ENCODE measurements around the gene PRKCD.
A peak's percentile ranks its signal among the peaks of the same experiment; 100 is the strongest.

Gene PRKCD

DNA sequence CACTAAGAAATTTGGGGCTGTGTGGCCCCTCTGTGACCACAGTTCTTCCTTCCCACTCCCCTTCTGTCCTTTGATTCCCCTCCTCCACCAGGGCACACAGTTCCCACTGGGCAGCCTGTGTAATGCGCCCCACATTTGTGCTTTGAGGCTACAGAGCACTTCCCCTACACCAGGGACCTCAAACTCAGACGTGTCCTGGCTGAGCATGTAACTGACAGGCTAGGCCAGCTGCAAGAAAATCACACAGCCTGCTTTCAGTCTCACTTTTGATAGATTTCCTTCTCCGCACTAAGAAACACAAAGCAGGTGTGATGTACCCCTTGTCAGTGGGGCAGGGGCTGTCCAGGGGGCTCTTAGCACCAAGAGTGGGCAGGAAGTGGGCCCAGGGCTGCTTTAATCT, 29.6 kb downstream of the PRKCD start:
- DNase-seq (ENCODE audit: low spot score): peak; percentile 55

DNA sequence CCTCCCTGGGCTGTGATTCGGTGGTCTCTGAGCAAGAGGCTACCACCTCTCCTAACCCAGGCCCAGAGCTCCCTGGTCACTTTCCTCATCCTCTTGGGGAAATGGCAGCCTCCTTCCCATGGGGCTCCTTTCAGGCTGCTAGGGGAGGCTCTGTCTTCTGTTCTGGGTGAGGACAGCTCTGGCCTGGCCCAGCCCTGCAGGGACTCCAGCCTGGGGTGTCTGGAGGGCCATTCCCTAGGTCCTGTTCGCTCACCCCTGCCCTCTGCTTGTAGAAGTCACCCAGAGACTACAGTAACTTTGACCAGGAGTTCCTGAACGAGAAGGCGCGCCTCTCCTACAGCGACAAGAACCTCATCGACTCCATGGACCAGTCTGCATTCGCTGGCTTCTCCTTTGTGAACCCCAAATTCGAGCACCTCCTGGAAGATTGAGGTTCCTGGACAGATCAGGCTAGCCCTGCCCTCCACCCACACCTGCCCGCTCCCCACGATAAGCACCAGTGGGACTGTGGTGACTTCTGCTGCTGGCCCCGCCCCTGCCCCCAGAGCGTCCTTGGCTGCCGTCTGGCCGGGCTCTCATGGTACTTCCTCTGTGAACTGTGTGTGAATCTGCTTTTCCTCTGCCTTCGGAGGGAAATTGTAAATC, 30.9 kb downstream of the PRKCD start:
- peak; percentile 41 for DNase-seq (ENCODE audit: low spot score)

DNA sequence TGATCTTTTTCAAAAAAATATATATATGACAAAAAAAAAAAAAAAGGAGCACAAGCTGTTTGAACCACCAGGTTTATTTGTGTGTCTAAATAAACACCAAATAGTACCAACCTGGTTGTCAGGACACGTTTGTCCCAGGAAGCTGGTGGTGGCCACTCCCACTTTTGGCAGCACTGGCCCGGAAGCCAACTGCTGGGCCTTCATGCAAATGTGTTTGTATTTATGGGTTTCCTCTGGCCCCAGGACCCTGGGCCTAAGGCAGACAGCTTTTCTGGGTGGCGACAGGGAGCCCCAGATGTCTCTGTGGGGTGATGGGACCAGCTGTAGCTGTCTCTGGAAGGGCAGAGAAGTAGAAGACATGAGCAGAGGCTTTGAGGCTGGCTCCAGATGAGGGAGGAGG, 31.6 kb downstream of the PRKCD start:
- DNase-seq (ENCODE audit: low spot score): peak; percentile 64

DNA sequence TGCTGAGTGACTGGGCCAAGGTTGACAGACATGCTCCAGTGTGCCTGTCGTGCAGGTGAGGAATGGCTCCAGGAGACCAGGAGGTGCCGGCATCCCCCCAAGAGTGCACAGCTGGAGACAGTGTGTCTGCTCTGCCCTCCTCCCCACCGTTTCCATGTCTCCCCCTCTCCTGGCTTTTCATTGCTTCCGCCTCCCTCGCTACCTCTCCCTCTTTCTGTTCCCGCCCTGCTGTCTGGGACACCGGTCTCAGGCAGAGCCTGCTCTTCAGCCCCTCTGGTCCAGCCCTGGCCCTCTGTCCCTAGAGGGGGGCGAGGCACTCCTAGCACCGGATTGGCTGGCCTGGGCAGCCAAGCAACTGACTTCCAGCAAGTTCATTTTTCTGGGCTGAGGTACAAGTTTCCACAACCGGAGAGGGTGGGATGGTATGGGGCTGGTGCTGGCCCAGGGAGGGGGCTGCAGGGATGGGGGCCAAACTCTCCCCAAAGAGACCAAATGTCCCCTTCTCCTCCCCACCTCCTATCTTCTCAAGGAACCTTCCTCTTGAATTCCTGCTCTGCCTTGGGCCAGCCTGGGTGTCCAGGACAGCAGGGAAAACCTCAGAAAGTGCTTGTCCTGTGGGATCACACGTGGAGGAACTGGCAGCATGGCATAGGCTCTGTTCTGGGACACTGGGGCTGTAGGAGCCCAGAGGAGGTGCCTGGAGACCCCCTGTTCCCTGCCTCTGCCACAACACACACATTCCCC, 32.6 kb downstream of the PRKCD start:
- no peak for DNase-seq (ENCODE audit: low spot score)

DNA sequence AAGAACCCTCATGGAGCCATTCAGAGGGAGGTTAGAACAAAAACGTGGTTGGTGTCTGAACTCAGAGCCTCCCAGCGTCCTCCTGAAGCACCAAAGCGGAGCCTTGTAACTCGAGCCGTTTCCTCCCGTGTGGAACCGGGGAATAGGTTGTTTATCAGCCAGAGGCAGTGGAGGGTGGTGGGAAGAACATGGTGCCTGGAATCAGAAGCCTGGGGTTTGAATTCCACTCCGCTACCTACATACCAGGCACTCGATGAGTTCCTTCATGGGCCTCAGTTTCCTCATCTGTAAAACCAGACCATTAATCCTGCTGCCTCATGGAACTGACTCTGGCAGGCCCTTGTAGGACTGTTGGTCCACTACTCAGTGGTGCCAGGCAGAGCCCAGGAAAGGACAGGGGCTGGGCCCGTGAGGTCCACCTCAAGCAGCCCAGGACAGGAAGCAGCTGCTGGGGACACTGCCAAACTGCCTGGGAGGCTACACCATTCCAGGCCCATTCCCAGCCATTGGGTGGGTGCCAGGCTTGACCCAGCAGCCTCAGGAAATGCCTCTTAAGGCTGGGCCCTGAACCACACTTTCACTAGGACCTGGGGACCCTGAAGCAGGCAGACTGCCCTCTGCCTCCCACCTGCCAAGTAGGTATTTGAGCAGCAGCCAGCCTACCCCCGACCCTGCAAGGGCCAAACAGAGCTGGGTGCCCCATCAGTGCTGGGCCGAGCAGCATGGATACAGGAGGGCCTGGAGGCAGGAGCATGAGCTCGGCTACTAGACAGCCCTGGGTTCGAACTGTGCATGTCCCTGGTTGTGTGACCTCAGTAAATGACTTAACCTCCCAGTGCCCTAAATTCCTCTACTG, 33.4 kb downstream of the PRKCD start:
- no peak for DNase-seq (ENCODE audit: low spot score)

DNA sequence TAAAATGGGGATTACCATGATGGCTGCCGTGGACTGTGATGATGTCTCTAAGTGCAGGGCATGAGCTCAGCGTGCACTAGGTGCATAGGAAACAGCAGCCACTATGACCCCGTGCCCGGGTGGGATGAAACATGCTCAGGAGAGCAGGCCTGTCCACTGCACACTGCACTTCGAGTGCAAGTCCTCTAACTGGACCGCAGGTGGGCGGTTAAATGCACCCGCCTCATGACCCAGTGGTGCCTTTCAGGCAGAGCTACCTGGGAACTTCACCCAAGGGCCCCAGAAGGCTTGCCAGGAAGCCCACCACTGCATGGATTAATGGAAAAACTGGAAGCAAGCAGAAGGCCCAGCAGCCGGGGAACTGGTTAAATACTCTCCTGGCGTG, 34.0 kb downstream of the PRKCD start:
- no peak for DNase-seq (ENCODE audit: low spot score)

DNA sequence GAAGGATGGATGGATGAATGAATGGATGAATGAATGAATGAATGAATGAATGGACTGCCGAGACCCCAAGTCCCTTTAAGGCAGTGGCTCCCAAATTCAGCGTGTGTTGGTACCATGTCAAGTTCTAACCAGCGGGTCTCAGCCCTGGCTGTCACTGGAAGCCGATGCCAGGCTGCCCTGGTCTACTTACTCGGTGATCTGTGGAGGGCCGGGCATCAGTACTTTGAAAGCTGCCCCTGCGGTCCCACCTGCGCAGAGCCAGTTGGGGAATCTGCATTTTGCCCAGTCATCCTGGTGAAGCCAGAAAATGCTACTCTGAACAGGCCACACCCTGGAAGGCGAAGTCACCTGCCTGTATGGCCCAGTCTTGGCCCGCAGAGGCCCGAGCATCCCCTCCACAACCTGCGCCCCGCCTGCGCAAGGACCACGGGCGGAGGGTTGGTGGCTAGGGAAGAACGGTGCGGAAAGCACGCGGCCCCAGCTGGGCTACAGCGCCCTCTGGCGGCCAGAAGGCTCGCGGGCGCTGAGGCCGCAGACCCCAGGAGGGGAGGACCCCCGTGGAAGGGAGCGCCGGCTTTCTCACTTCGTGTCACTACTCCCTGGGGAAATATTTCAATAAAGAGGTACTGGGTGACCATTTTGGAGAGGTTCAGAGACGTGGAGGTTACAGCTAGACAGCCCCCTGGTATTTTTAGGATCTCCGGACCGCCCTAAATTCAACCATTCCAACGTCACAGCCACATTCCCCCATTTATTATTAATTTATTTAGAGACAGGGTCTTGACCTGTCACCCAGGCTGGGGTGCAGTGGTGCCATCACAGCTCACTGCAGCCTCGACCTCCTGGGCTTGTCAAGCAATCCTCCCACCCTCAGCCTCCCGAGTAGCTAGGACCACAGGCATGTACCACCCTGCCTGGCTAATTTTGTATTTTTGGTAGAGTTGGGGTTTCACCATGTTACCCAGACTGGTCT, 34.9 kb downstream of the PRKCD start:
- DNase-seq (ENCODE audit: low spot score): peak; percentile 62

DNA sequence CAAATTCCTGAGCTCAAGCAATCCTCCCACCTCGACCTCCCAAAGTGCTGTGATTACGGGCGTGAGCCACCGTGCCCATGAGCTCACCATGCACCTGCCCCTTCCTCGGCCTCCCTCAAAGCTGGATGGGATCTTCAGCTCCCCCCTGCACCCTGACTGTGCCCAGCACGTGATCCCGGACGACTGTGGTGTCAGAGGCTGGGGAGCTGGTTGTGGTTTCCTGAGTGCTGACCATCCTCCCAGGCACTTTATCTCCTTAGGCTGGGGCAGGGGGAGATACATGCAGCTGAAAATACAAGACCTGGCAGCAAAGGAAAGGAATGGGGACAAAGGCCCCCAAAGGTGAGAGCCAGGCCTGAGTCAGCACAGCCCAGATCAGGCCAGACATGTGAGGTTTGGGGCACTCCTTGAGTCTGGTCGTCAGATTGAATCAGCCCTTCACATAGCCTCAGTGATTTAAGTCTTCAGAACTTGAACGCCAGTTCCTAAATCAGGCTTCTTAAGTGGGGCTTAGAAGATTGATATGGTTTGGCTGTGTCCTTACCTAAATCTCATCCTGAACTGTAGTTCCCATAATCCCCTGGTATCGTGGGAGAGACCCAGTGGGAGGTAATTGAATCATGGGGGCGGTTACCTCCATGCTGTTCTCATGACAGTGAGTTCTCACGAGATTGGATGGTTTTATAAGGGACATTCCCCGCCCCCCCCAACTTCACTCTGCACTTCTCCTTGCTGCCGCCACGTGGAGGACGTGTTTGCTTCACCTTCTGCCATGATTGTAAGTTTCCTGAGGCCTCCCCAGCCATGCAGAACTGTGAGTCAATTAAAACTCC, 35.8 kb downstream of the PRKCD start:
- DNase-seq (ENCODE audit: low spot score): no peak

DNA sequence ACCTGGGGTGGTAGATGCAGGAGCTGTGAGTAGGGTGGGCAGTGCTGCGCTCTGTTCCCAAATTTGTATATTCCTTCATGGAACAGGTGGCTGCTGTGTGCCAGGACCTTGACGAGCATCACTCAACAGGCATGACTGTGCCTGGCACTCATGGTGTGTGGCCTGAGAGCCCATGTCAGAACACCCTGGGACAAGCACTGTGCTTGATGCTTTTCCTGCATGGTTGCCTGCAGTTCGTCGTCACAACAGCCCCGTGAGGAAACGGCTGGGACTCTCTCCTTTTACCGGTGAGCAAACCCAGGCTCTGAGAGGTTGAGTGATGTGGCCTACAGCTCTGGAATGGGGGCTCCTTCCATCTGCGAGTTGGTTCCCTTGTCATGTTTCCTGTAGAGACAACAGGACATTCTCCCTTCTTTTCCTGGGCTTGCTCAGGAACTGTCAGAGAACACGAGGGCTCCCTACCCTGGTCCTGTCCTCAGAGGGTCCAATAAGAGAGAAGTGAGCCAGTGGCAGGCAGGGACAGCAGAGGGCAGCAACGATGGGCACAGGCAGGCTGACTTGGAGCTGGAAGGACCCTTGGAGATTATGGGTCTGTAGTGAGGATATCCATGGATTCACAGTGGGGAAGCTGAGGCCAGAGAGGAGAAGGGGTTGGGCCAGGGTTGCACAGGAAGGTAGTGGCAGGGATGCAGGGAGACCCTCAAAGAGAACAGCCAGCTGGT, 37.4 kb downstream of the PRKCD start:
- DNase-seq (ENCODE audit: low spot score): no peak

DNA sequence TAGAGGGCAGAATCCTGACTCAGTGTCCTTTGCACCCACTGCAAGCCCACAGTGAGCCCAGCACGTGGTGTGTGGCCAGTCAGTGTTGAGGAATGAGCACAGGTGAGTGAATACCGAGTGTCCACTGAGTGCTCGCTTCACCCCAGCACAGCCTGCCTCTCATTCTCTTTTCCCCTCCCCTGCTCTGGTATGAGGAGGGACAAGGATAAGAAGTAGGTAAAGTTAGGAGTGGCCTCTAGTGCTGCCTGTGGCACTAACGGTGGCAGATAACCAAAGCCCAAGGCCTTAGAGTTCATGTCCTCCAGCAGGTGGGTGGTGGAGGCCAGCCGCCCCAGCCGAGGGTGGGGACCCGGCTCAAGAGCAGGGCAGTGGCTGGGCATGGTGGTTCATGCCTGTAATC, 38.0 kb downstream of the PRKCD start:
- no peak for DNase-seq (ENCODE audit: low spot score)

DNA sequence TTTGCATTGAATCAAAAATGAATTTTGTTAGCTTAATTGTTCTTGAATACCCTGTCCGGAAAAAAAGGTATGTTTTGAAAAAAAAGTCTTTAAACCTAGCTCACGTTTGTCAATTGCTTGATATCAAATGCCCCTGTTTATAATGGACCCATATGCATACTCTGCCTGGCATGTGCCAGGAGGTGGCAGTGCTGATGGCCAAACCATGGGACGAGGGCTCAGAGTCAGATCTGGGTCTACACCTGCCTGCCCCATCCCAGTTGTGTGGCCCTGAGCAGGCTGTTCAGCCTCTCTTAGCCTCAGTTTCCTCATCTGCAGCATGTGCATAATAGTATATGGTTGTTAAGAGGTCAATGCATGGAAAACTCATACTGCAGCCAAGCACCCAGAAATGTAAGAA, 38.8 kb downstream of the PRKCD start:
- DNase-seq (ENCODE audit: low spot score): no peak

DNA sequence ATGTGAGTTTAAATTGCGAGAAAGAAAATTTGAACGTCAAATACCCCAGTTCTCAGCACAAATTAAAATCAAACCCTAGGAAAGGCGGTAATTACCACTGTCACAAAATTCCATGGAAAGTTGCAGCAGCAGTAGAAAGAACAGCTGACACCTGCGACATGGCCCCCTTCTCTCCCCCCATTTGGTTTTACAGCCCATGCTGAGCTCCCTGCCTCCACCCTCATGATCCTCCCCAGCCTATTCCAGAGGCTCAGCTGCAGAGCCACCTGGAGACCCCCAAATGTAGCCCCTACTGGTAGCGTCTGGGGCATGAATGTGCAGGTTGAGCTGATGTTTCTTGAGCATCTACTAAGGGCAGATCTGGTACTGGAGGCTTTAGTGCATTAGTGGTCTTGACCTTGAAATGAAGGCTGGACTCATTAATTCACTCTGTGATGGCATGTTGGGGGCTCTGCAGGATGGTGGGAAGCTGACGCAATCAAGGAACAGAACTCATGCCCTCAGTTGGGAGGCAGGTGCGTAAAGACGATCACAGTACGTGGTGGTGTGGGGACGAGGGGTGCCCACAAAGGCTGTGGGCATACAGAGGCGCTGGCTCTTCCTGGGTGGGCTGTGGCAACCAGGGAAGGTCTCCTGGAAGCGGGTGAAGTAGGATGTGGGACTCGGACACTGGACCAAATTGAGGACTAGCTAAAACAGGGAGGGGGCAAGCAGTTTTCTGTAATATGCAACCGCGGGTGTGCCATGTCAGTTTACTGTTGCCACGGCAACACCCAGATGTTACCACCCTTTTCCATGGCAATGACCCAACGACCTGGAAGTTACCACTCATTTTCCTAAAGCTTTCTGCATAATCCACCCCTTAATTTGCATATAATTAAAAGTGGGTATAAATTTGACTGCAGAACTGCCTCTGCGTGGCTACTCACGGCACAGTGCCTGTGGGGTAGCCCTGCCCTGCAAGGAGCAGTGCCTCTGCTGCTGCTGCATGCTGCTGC, 39.8 kb downstream of the PRKCD start:
- no peak for DNase-seq (ENCODE audit: low spot score)

DNA sequence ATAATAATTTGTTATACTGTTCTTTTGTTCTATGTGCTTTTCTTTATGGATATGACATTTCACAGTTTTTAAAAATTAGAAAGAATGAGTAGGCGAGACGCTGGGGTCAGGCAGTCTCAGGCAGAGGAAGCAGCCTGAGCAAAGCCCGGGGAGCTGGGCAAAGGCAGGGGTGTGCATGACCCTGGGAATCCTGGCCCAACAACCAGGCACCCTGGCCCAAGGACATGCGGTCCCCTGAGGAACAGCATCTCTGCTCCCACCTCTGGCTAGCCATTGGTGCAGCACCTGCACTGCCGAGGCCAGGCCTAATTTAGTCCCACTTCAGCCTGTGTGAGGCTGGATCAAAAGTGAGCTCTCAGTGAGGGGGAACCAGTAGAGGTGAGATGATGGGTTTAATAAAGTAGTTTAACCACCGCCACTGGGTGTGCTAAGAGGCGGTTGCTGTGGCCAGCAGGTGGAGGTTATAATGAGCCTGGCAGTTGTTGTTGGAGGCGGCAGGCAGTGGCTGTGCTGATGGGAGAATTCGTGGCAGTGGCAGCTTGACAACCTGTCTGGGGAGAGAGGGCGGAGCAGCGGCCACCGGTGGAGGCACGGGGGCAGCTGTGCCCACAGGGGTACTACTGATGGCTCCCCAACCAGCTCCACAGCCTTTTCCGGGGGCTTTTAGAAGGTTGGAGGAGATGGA, 41.5 kb downstream of the PRKCD start:
- no peak for DNase-seq (ENCODE audit: low spot score)

DNA sequence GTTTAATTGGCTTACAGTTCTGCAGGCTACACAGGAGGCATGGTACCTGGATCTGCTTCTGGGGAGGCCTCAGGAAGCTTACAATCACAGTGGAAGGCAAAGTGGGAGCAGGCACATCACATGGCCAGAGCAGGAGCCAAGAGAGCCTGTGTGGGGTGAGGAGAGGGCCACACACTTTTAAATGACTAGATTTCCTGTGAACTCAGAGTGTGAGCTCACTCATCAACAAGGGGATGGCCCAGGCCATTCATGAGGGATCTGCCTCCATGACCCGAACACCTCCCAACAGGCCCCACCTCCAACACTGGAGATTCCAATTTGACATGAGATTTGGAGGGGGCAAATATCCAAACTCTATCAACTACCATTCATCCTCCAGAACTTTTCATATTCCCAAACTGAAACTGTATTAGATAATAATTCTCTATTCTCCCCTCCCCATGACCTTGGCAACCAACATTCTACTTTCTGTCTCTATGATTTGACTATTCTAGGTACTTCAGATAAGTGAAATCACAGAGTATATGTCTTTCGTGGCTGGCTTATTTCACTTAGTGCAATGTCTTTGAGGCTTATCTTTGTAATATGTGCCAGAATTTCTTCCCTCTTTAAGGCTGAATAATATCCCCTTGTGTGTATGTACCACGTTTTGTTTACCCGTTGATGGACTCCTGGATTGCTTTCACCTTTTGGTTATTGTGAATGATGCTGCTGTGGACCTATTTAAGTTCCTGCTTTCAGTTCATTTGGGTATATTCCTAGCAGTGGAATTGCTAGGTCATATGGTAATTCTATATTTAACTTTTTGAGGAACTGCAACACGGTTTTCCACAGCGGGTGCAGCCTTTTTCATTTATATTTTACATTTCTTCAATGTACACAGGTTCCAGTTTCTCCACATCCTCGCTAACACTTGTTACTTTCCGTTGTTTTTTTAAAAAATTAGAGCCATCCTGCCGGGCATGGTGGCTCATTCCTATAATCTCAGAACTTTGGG, 51.0 kb downstream of the PRKCD start:
- DNase-seq (ENCODE audit: low spot score): no peak

DNA sequence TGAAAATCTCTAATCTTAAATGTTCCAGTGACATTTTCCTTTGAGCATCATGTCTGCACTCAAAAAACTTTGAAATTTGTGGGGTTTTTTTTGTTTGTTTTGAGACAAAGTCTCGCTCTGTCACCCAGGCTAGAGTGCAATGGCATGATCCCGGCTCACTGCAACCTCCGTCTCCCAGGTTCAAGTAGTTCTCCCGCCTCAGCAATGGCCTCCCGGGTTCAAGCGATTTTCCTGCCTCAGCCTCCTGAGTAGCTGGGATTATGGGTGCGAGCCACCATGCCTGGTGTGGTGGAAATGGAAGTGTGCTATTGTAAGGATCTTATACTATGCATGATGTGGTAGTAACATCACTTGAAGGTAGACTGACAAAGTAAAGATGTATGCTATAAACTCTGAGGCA, 52.3 kb downstream of the PRKCD start:
- DNase-seq (ENCODE audit: low spot score): no peak

DNA sequence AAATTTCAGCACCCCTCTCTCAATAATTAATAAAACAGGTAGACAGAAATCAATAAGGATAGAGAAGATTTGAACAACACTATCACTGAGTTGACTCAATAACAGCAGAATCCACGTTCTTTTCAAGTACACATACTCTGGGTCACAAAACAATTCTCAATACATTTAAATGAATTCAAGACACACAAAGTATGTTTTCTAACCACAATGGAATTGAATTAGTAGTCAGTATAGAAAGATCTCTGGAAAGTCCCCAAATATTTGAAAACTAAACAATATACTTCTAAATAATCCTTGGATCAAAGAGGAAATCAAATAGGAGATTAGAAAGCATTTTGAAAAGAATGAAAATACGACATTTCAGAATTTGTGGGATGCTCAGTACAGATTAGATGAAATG, 54.8 kb downstream of the PRKCD start:
- no peak for DNase-seq (ENCODE audit: low spot score)

DNA sequence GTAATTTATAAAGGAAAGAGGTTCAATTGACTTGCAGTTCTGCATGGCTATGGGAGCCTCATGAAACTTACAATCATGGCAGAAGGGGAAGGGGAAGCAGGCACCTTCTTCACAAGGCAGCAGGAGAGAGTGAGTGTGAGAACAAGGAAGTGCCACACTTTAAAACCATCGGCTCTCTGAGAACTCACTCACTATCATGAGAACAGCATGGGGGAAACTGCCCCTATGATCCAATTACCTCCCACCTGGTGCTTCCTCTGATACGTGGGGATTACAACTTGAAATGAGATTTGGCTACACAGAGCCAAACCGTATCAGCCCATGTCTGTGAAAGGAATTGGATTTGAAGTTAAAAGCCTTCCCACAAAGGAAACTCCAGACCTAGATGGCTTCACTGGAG, 55.7 kb downstream of the PRKCD start:
- DNase-seq (ENCODE audit: low spot score): no peak

Measured in NAMALWA (cell line).